ENCODE measurements around the gene HEATR5A. TPM values are rescaled to one million over a fixed set of nuclear protein-coding genes. Genes with fewer than 3 reads are reported as not detected.

The HEATR5A gene
- total RNA-seq, 1 experiment from 2014 or later = 19.0 TPM

DNA sequence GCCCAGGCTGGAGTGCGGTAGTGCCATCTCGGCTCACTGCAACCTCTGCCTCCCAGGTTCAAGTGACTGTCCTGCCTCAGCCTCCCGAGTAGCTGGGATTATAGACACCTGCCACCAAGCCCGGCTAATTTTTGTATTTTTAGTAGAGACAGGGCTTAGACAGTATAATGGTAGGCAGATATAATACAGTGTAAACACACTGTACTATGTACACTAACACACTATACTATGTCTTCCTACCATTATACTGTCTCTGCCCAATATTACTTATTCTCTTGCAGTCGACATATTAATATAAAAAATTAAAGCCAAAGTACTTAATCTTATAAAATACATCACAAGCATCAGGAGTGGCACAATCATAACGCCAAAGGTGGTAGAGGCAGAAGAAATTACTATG lies 21.9 kb upstream of the HEATR5A start:
- ChIA-PET CTCF (no interaction called here), POLR2A (ENCODE audit: low non-redundant PET) (no interaction called here)
- Histone ChIP-seq H3K4me3 (ENCODE audit: low read depth, low read length, poor library complexity, severe bottlenecking) (no peak overlapping the region), H3K27ac (ENCODE audit: low read depth, low read length, poor library complexity, severe bottlenecking) (no peak overlapping the region), H3K27me3 (replicated peaks; ENCODE audit: insufficient read depth, low read depth, low read length, poor library complexity) (no peaks in the 10 kb centered on the region), H3K36me3 (ENCODE audit: insufficient read depth, low read length, poor library complexity, severe bottlenecking) (no peaks in the 10 kb centered on the region), H3K9me3 (ENCODE audit: low read depth, low read length, poor library complexity, severe bottlenecking) (no peaks in the 10 kb centered on the region), H3K4me1 (ENCODE audit: insufficient read depth, low read length, poor library complexity, severe bottlenecking) (no peaks in the 10 kb centered on the region)
- no peak for DNase-seq (ENCODE audit: low spot score)
- BruUV-seq (replicated peaks) = no TSS peak
- intact Hi-C loops (cut with micrococcal nuclease; ENCODE audit: unreplicated experiment) = loop anchor here (5.0 kb wide), 1 partner anchor 1015 kb away; no protein-coding TSS in a partner anchor
- TF ChIP-seq EZH2 (IDR thresholded peaks at IDR 0.05; ENCODE audit: borderline replicate concordance, low read depth, low read length, poor library complexity, severe bottlenecking) = no peak

DNA sequence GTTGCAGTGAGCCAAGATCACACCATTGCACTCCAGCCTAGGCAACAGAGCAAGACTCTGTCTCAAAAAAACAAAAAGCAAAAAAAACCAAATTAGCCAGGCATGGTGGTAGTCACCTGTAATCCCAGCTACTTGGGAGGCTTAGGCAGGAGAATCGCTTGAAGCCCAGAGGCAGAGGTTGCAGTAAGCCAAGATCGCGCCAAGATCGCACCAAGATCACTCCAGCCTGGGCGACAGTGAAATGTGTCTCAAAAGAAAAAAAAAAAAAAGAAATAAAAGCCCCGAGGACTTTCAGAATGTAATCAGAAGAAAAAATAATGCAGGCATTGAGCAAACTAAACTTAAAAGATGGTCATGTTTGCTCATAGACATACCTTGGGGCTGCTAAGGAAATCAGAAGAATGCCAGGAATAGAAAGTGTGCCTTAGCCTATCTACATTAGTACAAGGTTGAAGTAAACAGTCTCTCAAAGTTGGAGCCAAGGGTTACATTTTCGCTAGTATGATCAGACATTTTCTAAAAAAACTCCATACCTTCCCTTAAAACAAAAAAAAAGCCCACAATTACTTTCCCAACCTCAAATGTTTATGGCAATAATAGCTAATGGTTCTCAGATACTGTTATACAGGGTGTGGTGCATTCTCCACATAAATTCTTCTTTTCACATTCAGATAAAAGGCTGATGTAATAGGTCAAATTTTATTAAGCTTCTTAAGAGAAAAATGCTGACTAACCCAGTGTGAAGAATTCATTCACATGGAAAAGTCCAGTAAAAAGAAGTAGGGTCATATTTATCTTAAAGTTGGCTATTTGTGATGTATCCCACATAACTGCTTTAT lies 21.1 kb upstream of the HEATR5A start:
- no peak overlapping the region for H3K27ac ChIP-seq (ENCODE audit: low read depth, low read length, poor library complexity, severe bottlenecking)
- peak; percentile 41 for DNase-seq (ENCODE audit: low spot score)
- H3K4me1 ChIP-seq (ENCODE audit: insufficient read depth, low read length, poor library complexity, severe bottlenecking) = no peaks in the 10 kb centered on the region
- CTCF ChIA-PET = no interaction called here
- no peaks in the 10 kb centered on the region for H3K27me3 ChIP-seq (replicated peaks; ENCODE audit: insufficient read depth, low read depth, low read length, poor library complexity)
- no TSS peak for BruUV-seq (replicated peaks)
- POLR2A ChIA-PET (ENCODE audit: low non-redundant PET) = no interaction called here
- no peak for TF ChIP-seq EZH2 (IDR thresholded peaks at IDR 0.05; ENCODE audit: borderline replicate concordance, low read depth, low read length, poor library complexity, severe bottlenecking)
- TF ChIP-seq, protein P1, sequence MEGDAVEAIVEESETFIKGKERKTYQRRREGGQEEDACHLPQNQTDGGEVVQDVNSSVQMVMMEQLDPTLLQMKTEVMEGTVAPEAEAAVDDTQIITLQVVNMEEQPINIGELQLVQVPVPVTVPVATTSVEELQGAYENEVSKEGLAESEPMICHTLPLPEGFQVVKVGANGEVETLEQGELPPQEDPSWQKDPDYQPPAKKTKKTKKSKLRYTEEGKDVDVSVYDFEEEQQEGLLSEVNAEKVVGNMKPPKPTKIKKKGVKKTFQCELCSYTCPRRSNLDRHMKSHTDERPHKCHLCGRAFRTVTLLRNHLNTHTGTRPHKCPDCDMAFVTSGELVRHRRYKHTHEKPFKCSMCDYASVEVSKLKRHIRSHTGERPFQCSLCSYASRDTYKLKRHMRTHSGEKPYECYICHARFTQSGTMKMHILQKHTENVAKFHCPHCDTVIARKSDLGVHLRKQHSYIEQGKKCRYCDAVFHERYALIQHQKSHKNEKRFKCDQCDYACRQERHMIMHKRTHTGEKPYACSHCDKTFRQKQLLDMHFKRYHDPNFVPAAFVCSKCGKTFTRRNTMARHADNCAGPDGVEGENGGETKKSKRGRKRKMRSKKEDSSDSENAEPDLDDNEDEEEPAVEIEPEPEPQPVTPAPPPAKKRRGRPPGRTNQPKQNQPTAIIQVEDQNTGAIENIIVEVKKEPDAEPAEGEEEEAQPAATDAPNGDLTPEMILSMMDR (conservative IDR thresholded peaks at IDR 0.05; ENCODE audit: low read depth, low read length) = no peak
- H3K36me3 ChIP-seq (ENCODE audit: insufficient read depth, low read length, poor library complexity, severe bottlenecking) = no peaks in the 10 kb centered on the region
- H3K9me3 ChIP-seq (ENCODE audit: low read depth, low read length, poor library complexity, severe bottlenecking) = no peaks in the 10 kb centered on the region
- H3K4me3 ChIP-seq (ENCODE audit: low read depth, low read length, poor library complexity, severe bottlenecking) = no peak overlapping the region
- intact Hi-C loops (cut with micrococcal nuclease; ENCODE audit: unreplicated experiment) = loop anchor here (5.0 kb wide), 1 partner anchor 1016 kb away; no protein-coding TSS in a partner anchor

DNA sequence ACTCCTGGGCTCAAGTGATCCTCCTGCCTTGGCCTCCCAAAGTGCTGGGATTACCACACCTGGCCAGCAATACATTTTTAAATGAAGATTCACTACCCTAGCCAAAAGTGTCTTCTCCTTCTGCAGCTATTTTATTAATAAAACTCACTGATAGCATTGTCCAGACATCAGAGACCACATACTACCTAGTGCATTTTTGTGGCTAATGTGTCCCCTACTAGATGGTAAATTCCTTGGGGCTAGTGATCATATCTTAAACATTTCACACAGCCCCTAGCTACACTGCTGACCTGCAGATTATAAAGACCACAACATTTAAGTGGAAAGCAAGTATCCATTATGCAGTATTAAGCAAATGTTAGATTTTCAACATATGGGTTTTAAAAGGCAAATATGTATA lies 19.9 kb upstream of the HEATR5A start:
- Histone ChIP-seq H3K36me3 (ENCODE audit: insufficient read depth, low read length, poor library complexity, severe bottlenecking) (no peaks in the 10 kb centered on the region), H3K27me3 (replicated peaks; ENCODE audit: insufficient read depth, low read depth, low read length, poor library complexity) (no peaks in the 10 kb centered on the region), H3K9me3 (ENCODE audit: low read depth, low read length, poor library complexity, severe bottlenecking) (no peaks in the 10 kb centered on the region), H3K4me3 (ENCODE audit: low read depth, low read length, poor library complexity, severe bottlenecking) (no peak overlapping the region), H3K27ac (ENCODE audit: low read depth, low read length, poor library complexity, severe bottlenecking) (no peak overlapping the region), H3K4me1 (ENCODE audit: insufficient read depth, low read length, poor library complexity, severe bottlenecking) (peaks cover 6% of the 10 kb centered on the region)
- ChIA-PET CTCF (no interaction called here), POLR2A (ENCODE audit: low non-redundant PET) (no interaction called here)
- TF ChIP-seq, protein P1 (conservative IDR thresholded peaks at IDR 0.05; ENCODE audit: low read depth, low read length) = no peak
- no peak for TF ChIP-seq EZH2 (IDR thresholded peaks at IDR 0.05; ENCODE audit: borderline replicate concordance, low read depth, low read length, poor library complexity, severe bottlenecking)
- DNase-seq (ENCODE audit: low spot score) = no peak
- intact Hi-C loops (cut with micrococcal nuclease; ENCODE audit: unreplicated experiment) = loop anchor here (5.0 kb wide), 1 partner anchor 1017 kb away; no protein-coding TSS in a partner anchor
- BruUV-seq (replicated peaks) = no TSS peak
